G401.6 (cell line): ENCODE data around the gene DEFB132.
A peak's percentile ranks its signal among the peaks of the same experiment; 100 is the strongest.
"Not testable (repeated sequence)": the region's sequence is repeated elsewhere in the genome, so short reads cannot be mapped to it uniquely, and the experiment has no call there.

Source experiments
- FAIRE-seq: peaks from 2 replicates; lab custom pipeline; 2012; peaks lifted over from hg19 to GRCh38; lab: Jason Lieb, UNC

The DEFB132 gene

DNA sequence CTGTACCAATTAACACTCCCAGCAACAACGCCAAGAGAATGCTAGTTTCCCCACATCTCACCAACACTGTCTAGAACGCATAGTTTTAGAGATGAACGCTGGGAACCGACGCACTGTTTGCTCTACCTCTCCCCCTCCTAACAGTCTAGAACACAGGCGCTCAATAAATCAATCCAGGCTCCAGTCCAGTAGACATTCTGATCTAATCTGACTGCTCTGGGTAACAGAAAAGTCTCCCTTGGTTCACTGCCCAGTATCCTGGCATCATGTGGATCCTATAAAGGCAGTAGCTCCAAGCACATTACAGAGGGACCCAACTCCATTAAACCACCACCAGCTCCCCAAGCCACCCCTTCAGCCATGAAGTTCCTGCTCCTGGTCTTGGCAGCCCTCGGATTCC is at the start of gene DEFB132:
Gene DEFB132 (plus strand): TSS at position 306 of the 400 bp plus-strand sequence. CDS start 55 bp downstream, at position 361.
- FAIRE-seq, result no peak

DNA sequence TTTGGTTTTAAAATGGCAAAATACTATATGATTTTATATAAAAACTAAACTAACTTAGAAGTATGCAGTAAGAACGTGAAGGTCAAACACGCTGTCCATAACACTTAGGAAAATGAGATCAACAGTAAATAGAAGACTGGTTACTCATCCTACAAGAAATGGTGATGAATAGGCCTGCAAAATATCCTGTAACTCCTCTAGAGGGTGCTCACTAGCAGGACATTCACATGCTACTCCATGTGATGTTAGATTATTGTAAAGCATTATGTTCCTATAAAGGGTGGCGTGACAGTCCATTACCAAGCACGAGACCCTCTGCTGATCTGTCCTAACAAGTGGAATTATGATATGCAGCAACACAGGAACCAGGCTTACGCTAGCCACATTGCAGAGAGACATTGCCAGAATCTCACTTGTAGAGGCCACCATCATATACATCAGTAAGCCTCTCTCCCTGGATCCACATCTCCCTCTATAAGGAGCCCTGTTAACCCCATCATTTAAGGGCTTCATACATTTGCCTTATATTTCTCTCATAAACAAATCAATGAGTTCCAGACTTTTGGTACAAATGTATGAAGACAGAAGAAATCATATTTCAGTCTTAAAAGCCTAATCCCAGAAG is 48.5 kb upstream of the DEFB132 start:
- FAIRE-seq, result peak; percentile 88

DNA sequence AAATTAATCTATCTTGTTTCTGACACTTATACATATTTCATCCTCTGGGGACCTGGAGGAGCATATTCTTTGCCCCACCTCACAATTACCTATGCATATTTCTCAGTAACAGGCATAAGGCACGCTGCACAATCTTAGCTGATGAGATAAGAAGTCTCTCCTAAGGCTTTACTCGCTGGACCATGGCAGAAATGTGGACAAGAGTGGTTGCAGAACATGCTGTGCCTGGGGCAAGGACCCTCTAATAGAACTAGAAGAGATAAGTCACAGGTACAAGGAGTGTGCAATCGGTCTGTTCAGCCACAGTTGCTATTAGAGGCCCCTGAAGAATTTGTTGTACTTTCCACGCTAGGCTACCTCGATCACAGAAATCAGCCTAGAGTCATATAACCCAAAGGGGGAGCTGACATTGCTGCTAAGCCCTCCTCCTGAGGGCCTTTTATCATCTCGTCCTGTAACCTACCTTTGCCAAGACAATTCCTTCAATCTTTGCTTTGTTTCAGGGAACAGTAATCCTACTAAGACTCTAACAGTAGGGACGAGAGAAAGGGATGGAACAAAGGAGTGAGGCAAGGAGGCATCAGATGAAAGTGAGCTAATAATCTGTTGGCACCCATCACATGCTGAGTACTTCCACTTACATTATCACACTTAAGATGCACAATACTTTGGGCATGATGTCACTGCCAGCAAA is 46.6 kb upstream of the DEFB132 start:
- no peak for FAIRE-seq

GRCh38 chr20:214383-214782 is 43.1 kb upstream of the DEFB132 start:
- no peak for FAIRE-seq

- no peak for FAIRE-seq
Observed at GRCh38 chr20:215796-216195, 41.7 kb upstream of the DEFB132 start.

DNA sequence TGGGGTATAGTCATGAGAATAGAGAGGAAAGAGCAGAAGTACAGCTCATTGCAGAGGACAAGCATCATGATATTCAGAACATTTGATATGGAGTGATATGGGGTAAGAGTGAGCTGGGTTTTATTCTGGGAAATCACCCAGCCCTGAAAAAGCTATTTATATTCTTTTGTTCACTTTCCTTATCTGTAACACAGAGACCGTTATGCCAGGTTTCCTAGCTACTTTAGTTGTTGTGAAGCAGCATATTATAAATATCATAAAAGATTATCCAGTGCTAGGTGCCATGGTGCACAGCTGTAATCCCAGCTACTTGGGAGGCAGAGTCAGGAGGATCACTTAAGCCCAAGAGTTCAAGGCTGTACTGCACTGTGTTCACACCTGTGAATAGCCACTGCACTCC is 40.3 kb upstream of the DEFB132 start:
- no peak for FAIRE-seq

DNA sequence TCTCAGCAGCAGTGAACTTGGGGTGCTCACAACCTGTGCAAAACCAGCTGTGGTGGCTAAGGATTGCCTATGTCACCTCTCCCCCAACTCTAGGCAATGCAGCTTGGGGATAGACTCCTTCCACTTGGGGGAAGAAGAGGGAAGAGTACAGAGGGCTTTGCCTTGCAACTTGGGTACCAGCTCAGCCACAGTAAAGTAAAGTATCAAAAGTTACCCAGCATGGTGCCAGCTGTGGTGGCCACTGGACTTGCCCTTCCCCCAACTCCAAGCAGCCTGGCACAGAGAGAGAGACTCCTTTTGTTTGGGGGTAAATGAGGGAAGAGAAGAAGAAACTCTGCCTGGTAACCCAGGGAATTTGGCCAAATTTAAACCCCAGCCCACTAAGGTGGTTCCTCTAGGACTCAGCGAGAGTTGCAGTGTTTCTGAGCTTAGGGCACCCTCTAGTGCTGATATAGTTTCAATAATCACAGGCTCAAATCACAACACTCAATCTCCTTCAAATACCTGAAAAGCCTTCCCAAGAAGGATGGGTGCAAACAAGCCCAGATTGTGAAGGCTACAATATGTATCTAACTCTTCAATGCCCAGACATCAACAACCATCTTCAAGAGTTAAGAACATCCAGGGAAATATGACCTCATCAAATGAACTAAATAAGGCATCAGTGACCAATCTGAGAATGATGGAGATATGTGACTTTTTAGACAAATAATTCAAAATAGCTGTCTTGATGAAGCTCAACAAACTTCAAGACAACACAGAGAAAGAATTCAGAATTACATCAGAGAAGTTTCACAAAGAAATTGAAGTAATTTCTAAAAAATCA is 38.0 kb upstream of the DEFB132 start:
- FAIRE-seq, result peak; percentile 78

DNA sequence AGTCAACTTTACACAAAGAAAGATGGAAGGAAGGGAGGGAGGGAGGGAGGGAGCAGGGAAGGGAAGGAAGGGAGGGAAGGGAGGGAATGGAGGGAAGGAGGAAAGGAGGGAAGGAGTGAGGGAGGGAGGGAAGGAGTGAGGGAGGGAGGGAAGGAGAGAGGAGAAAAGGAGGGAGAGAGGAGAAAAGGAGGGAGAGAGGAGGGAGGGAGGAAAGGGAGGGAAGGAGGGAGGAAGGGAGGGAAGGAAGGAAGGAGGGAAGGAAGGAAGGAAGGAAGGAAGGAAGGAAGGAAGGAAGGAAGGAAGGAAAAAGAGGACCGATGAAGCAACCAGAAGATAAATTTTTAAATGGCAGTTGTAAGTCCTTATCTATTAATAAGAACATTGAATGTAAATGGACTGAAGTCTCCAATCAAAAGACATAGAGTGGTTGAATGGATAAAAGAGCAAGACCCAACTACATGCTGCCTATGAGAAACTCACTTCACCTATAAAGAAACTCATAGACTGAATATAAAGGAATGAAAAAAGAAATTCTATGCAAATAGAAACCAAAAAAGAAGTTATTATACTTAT is 36.2 kb upstream of the DEFB132 start:
- FAIRE-seq, result no peak

DNA sequence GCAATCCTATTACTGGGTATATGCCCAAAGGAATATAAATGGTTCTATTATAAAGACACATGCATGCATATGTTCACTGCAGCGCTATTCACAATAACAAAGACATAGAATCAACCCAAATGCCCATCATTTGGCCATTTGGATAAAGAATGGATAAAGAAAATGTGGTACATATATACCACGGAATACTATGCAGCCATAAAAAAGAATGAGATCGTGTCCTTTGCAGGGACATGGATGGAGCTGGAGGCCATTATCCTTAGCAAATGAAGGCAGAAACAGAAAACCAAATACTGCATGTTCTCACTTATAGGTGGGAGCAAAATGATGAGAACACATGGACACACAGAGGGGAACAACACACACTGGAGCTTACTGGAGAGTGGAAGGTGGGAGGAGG is 31.6 kb upstream of the DEFB132 start:
- FAIRE-seq, result not testable (repeated sequence)

DNA sequence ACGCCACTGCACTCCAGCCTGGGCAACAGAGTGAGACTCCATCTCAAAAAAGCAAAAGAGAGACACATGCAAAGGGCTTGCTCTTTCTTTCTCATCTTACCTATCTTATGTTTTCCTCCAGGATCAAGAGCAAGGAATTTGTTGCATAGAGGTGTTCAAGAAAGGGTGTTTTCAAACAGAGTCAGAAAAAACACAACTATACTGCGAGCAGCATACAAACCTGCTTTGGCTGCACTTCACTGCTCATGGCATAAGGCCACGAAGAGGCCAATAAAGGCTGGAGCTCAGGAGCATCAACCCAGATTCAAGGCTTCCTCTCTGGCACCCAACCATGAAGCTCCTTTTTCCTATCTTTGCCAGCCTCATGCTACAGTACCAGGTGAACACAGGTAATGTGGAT is 30.6 kb upstream of the DEFB132 start, which contains the start of gene DEFB129:
Gene DEFB129 (plus strand): TSS at position 301 of the 400 bp plus-strand sequence. CDS start 31 bp downstream, at position 332.
- no peak for FAIRE-seq

DNA sequence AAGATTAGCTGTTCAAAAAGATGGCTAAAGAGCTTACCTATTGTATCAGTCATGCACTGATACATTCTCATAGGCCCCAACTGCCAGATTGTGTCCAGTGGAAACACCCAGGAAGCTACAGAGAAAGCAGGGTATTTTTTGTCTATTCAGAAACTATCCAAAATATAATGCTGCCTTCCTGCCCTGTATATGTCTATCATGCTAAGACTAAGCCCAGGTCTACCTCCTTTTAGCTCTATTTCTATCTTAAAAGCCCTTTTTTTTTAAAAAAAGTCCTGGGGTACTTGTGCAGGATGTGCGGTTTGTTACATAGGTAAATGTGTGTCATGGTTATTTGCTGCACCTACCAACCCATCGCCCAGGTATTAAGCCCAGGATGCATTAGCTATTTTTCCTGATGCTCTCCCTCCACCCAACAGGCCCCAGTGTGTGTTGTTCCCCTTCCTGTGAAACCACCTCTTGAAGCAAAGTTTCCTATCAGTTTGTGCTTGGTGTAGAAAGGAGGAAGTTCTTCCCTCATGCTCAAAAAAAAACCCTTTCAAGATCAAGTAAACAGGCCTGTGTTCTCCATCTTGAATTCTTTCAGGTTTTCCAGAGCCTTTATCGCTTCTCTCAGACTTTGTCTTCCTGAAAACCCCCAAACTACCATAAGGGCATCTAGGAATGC is 30.0 kb upstream of the DEFB132 start:
- no peak for FAIRE-seq

DNA sequence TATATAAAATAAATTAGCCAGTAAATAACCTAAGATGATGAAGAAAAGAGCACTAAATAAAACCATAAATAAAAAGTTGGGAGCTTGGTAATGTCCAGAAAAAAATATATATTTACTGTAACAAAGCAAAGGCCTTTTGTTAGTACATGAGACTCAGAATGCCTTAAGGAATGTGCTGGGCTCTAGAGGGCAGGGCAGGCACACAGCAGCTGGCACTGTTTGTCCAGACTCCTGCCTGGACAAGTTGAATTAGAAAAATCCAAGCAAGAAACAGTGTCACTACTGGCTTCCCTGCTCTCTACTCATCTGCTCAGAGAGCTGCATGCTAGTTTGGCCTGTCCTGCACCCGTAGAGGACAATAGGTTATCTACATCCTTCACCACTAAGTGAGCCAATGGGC is 21.6 kb upstream of the DEFB132 start:
- FAIRE-seq, result no peak

GRCh38 chr20:237489-237888 is 20.0 kb upstream of the DEFB132 start:
- no peak for FAIRE-seq

GRCh38 chr20:237929-238328 is 19.6 kb upstream of the DEFB132 start:
- no peak for FAIRE-seq

- no peak for FAIRE-seq
Observed at GRCh38 chr20:242905-243304, 14.6 kb upstream of the DEFB132 start.

GRCh38 chr20:251354-251753 is 6.2 kb upstream of the DEFB132 start:
- no peak for FAIRE-seq

DNA sequence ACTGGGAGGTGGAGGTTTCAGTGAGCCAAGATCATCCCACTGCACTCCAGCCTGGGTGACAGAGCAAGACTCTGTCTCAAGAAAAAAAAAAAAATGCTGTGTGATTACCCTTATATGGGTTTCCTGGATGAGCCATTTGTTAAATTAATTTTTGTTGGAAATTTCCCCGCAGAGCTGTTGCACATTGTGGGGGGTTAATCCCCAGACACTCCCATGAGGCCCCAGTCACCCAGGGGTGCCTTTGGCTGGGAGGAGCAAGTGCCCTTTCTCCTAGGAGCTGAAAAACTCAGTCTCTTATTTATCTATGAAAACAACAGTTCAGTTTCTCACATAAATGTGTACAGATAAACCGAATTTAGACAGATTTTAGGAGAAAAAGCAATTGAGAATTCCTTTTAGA is 4.7 kb upstream of the DEFB132 start:
- FAIRE-seq, result no peak

- not testable (repeated sequence) for FAIRE-seq
Observed at GRCh38 chr20:253447-253846, 4.1 kb upstream of the DEFB132 start.

- no peak for FAIRE-seq
Observed at GRCh38 chr20:258269-258858, 840 bp downstream of the DEFB132 start.

DNA sequence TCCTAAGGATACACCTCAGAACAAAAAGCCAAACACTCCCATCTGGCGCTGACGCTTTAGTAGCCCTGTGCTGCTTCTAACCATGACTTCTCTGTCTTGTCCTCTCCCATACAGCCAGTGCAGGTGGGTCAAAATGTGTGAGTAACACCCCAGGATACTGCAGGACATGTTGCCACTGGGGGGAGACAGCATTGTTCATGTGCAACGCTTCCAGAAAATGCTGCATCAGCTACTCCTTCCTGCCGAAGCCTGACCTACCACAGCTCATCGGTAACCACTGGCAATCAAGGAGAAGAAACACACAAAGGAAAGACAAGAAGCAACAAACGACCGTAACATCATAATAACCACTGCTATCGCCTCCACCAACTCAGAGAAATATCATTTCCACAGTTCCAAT is 1.4 kb downstream of the DEFB132 start:
- FAIRE-seq, result no peak

GRCh38 chr20:259981-260380 is 2.5 kb downstream of the DEFB132 start:
- peak; percentile 25 for FAIRE-seq

DNA sequence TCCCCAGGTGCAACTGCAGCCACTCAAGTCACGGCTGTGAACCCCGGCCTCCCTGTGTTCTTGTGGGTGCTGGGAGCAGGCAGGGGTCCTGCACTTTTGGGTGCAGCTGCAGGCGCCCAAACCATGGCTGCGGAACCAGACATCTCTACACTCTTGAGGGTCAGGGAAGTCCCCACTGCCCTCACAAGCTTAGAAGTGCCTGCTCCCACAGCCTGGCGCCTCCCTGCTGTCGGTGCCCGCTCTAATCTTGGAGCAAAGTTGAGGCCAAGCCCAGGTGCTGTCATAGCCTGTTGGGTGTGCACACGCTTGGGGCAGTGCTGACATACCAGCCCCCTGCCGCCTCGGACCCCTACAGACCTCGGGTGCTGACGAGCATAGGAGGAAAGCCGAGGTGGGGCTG is 6.2 kb downstream of the DEFB132 start:
- FAIRE-seq, result no peak
